Activated T-cell treated with anti-CD3 and anti-CD28 coated beads, Interleukin-2, amount 50 U/mL, for 48 hours (primary cell): ENCODE data around the gene COPS7A.
A peak's percentile ranks its signal among the peaks of the same experiment; 100 is the strongest.

Experiments used
- DNase-seq, 2 experiments: peaks; one replicate each; pipeline ENCODE4 v3.0.0-alpha.2; 2020

Gene COPS7A

GRCh38 chr12:6752167-6752920, 28.5 kb downstream of the COPS7A start:
- DNase-seq, result no peak

GRCh38 chr12:6752921-6753771, 29.3 kb downstream of the COPS7A start, which contains the start of gene MLF2:
Gene MLF2, minus strand, starts transcription at chr12:6753141. Its CDS starts 807 bp downstream, at chr12:6752334.
- DNase-seq, result peak; percentile 99

GRCh38 chr12:6753772-6754356, 30.0 kb downstream of the COPS7A start:
- DNase-seq, result no peak

- no peak for DNase-seq
Measured at GRCh38 chr12:6754411-6754810, 30.6 kb downstream of the COPS7A start.

- DNase-seq, result no peak
Measured at GRCh38 chr12:6757028-6757690, 33.3 kb downstream of the COPS7A start.

- DNase-seq, result no peak
Measured at GRCh38 chr12:6758506-6759095, 34.8 kb downstream of the COPS7A start.

- no peak for DNase-seq
Measured at GRCh38 chr12:6759741-6760140, 35.9 kb downstream of the COPS7A start.

GRCh38 chr12:6763380-6763779, 39.5 kb downstream of the COPS7A start:
- DNase-seq, result no peak

GRCh38 chr12:6764011-6764828, 40.4 kb downstream of the COPS7A start:
- peak; percentile 61 to 68 for DNase-seq

GRCh38 chr12:6765048-6765633, 41.3 kb downstream of the COPS7A start:
- DNase-seq, result no peak

- peak; percentile 61 to 70 for DNase-seq
Measured at GRCh38 chr12:6765634-6766581, 42.1 kb downstream of the COPS7A start, which contains the start of gene PTMS. Gene PTMS, plus strand, starts transcription at chr12:6766363. Its CDS starts 343 bp downstream, at chr12:6766706.

- DNase-seq, result peak; percentile 74 to 78
Measured at GRCh38 chr12:6766651-6767349, 43.0 kb downstream of the COPS7A start.

- no peak for DNase-seq
Measured at GRCh38 chr12:6767353-6768319, 43.8 kb downstream of the COPS7A start.

GRCh38 chr12:6768437-6768914, 44.6 kb downstream of the COPS7A start:
- DNase-seq, result no peak

GRCh38 chr12:6768990-6769389, 45.1 kb downstream of the COPS7A start:
- peak in 1 of 2 experiments; percentile 36 for DNase-seq

GRCh38 chr12:6769666-6770065, 45.8 kb downstream of the COPS7A start:
- DNase-seq, result no peak

GRCh38 chr12:6770094-6770493, 46.2 kb downstream of the COPS7A start:
- DNase-seq, result no peak

GRCh38 chr12:6770600-6770999, 46.8 kb downstream of the COPS7A start:
- DNase-seq, result no peak
